Epithelial cell of esophagus (primary cell): Measurements from ENCODE around the gene DNMT3B.
A peak's percentile ranks its signal among the peaks of the same experiment; 100 is the strongest.

Experiments
- DNase-seq: peaks from one replicate; pipeline ENCODE4 v3.0.0; 2010; ENCODE audit warnings: low read depth
- H3K4me3 ChIP-seq: 2 replicates; pipeline ENCODE4 v1.5.1; 2011; ENCODE audit warnings: mild to moderate bottlenecking, low read length, control low read depth
- CTCF ChIP-seq: IDR thresholded peaks from 2 replicates; pipeline ENCODE4 v1.5.1; 2011; ENCODE audit warnings: low read depth, mild to moderate bottlenecking, low read length, control low read depth, inconsistent platforms; ENCODE audit not compliant: insufficient read depth; ENCODE audit errors: missing control alignments

The DNMT3B gene

GRCh38 chr20:32787168-32787567 is 25.0 kb downstream of the DNMT3B start:
- H3K4me3 ChIP-seq, result no peak overlapping the region
- no peak for DNase-seq
- no peak for TF ChIP-seq CTCF

GRCh38 chr20:32789896-32790750 is 27.9 kb downstream of the DNMT3B start:
- peak; percentile 100 for TF ChIP-seq CTCF
- peak; percentile 76 for DNase-seq
- no peak overlapping the region for H3K4me3 ChIP-seq

DNA sequence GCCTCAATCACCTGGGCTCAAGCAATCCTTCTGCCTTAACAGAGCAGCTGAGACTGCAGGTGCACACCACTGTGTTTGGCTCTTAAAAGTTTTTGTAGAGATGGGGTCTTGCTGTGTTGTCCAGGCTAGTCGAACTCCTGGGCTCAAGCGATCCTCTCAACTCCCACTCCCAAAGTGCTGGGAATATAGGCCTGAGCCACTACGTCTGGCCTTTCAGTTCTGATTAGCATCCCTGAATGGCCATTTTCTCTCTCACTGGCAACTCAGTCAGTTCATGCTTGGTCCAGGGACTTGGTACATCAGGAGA is 28.5 kb downstream of the DNMT3B start:
- no peak overlapping the region for H3K4me3 ChIP-seq
- DNase-seq, result no peak
- TF ChIP-seq CTCF, result no peak

- no peak for DNase-seq
- no peak for TF ChIP-seq CTCF
- no peak overlapping the region for H3K4me3 ChIP-seq
Measured at GRCh38 chr20:32792316-32792715, 30.1 kb downstream of the DNMT3B start.

- no peak overlapping the region for H3K4me3 ChIP-seq
- DNase-seq, result no peak
- TF ChIP-seq CTCF, result peak; percentile 19
Measured at GRCh38 chr20:32792731-32793458, 30.7 kb downstream of the DNMT3B start.

- DNase-seq, result peak; percentile 36
- TF ChIP-seq CTCF, result no peak
Measured at GRCh38 chr20:32796383-32796948, 34.3 kb downstream of the DNMT3B start.

More at GRCh38 chr20:32796383-32796948, 34.3 kb downstream of the DNMT3B start:
- no peak overlapping the region for H3K4me3 ChIP-seq
